Measurements from ENCODE around the gene CCDC154. TPM values are rescaled to one million over a fixed set of nuclear protein-coding genes. Genes with fewer than 3 reads are reported as not detected.

Gene CCDC154
- total and polyA plus RNA-seq, 9 of the 15 experiments (the other 6 are each of a cell fraction or from before 2014, with no cell fraction given) = 0.15 to 1.4 (median 0.20) TPM; not detected in 5

DNA sequence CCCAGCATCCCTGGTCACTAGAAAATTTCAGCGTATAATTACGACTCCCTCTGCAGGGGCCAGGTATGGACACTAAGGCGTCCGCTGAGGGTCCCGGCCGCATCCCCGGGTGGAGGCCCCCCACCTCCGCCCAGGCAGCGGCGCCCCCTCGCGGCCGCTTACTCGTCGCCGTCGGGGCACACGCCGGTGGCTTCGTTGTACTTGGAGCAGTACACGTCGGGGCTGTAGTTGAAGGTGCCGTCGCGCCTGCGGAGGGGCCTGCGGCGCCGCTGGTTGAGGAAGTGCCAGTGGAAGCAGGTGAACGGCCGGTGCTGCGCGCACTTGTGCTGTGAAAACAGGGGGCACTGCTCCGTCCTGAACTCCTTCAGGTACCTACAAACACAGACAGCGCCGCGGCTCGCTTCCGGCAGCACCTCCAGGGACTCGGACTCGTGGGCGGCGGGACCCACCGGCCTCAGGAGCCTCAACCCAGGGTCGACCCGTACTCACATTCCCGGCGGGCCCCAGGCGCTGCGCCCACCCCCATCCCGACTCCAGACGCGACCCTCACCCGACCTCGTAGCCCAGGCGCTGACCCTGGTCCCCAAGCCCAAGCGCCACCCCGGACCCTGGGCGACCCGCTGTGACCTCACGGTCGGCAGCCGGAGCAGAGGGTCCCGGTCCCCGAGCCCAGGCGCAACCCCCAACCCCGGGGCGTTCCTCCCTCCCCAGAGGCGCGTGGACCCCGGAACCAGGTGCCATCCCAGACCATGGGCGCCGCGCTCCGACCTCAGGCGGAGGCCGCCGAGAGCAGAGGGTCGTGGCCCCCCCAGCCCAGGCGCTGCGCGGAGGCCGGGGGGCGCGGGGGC lies 30.4 kb downstream of the CCDC154 start (continued):
- TF ChIP-seq ZNF407 (IDR thresholded peaks at IDR 0.05; ENCODE audit: low read depth) (no peak), HOXB6 (CRISPR knock-in tag; IDR thresholded peaks at IDR 0.05; ENCODE audit: borderline replicate concordance) (no peak), ZNF282 (CRISPR knock-in tag; IDR thresholded peaks at IDR 0.05) (no peak), ZNF586 (CRISPR knock-in tag; conservative IDR thresholded peaks at IDR 0.05) (no peak), HMGN3 (IDR thresholded peaks at IDR 0.05; ENCODE audit: borderline replicate concordance, extremely low read depth, insufficient read length, low read depth, low read length) (no peak), NCOA2 (IDR thresholded peaks at IDR 0.05; ENCODE audit: partially characterized antibody in 2 of 2) (no peak), BCOR (IDR thresholded peaks at IDR 0.05) (0 out of 2 replicates have a peak, but pooled peaks have one; percentile 8)
- TF ChIP-seq, protein P1, sequence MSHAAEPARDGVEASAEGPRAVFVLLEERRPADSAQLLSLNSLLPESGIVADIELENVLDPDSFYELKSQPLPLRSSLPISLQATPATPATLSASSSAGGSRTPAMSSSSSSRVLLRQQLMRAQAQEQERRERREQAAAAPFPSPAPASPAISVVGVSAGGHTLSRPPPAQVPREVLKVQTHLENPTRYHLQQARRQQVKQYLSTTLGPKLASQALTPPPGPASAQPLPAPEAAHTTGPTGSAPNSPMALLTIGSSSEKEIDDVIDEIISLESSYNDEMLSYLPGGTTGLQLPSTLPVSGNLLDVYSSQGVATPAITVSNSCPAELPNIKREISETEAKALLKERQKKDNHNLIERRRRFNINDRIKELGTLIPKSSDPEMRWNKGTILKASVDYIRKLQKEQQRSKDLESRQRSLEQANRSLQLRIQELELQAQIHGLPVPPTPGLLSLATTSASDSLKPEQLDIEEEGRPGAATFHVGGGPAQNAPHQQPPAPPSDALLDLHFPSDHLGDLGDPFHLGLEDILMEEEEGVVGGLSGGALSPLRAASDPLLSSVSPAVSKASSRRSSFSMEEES (CRISPR knock-in tag; IDR thresholded peaks at IDR 0.05) = no peak
- TF ChIP-seq, protein P2, sequence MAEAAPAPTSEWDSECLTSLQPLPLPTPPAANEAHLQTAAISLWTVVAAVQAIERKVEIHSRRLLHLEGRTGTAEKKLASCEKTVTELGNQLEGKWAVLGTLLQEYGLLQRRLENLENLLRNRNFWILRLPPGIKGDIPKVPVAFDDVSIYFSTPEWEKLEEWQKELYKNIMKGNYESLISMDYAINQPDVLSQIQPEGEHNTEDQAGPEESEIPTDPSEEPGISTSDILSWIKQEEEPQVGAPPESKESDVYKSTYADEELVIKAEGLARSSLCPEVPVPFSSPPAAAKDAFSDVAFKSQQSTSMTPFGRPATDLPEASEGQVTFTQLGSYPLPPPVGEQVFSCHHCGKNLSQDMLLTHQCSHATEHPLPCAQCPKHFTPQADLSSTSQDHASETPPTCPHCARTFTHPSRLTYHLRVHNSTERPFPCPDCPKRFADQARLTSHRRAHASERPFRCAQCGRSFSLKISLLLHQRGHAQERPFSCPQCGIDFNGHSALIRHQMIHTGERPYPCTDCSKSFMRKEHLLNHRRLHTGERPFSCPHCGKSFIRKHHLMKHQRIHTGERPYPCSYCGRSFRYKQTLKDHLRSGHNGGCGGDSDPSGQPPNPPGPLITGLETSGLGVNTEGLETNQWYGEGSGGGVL (CRISPR knock-in tag; IDR thresholded peaks at IDR 0.05) = no peak
- TF ChIP-seq, protein P3, sequence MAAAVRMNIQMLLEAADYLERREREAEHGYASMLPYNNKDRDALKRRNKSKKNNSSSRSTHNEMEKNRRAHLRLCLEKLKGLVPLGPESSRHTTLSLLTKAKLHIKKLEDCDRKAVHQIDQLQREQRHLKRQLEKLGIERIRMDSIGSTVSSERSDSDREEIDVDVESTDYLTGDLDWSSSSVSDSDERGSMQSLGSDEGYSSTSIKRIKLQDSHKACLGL (CRISPR knock-in tag; IDR thresholded peaks at IDR 0.05; ENCODE audit: borderline replicate concordance, poor library complexity, severe bottlenecking) = no peak
- TF ChIP-seq, protein P4, sequence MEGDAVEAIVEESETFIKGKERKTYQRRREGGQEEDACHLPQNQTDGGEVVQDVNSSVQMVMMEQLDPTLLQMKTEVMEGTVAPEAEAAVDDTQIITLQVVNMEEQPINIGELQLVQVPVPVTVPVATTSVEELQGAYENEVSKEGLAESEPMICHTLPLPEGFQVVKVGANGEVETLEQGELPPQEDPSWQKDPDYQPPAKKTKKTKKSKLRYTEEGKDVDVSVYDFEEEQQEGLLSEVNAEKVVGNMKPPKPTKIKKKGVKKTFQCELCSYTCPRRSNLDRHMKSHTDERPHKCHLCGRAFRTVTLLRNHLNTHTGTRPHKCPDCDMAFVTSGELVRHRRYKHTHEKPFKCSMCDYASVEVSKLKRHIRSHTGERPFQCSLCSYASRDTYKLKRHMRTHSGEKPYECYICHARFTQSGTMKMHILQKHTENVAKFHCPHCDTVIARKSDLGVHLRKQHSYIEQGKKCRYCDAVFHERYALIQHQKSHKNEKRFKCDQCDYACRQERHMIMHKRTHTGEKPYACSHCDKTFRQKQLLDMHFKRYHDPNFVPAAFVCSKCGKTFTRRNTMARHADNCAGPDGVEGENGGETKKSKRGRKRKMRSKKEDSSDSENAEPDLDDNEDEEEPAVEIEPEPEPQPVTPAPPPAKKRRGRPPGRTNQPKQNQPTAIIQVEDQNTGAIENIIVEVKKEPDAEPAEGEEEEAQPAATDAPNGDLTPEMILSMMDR (IDR thresholded peaks at IDR 0.05 in 2 of 3, conservative IDR thresholded peaks at IDR 0.05 in 1 of 3; ENCODE audit: insufficient read depth in 2 of 3, low read depth in 1 of 3, low read length in 3 of 3) = peak; percentile 72 to 85 (median 83)
